Measurements from ENCODE around the gene SCNN1G. TPM values are rescaled to one million over a fixed set of nuclear protein-coding genes. Genes with fewer than 3 reads are reported as not detected.

The SCNN1G gene
- total and polyA plus RNA-seq, 4 donors = not detected

GRCh38 chr16:23196539-23196938 lies 14.0 kb downstream of the SCNN1G start:
- Histone ChIP-seq H3K36me3 (ENCODE audit: control insufficient read depth in 4 of 4, insufficient read depth in 3 of 4, low read depth in 1 of 4, low read length in 3 of 4) (no peaks in the 10 kb centered on the region), H3K9ac (ENCODE audit: low read depth in 1 of 2, low read length in 2 of 2) (no peak overlapping the region), H3K4me3 (ENCODE audit: low read depth in 1 of 3, low read length in 3 of 3) (no peak overlapping the region), H3K27me3 (ENCODE audit: control insufficient read depth in 4 of 4, insufficient read depth in 4 of 4, low read length in 3 of 4) (peaks cover 0 to 4% (median 0%) of the 10 kb centered on the region in 4 donors), H3K4me1 (ENCODE audit: control insufficient read depth in 4 of 4, insufficient read depth in 4 of 4, low read length in 3 of 4) (no peaks in the 10 kb centered on the region), H3K9me3 (ENCODE audit: control insufficient read depth in 4 of 4, low read length in 3 of 4) (no peaks in the 10 kb centered on the region), H3K27ac (ENCODE audit: low read depth in 1 of 2, low read length in 2 of 2) (no peak overlapping the region)
- WGBS = 37% methylated on average over 5 of the region's 5 CpGs
- TF ChIP-seq FOXA2 (IDR thresholded peaks at IDR 0.05) = no peak
- TF ChIP-seq, protein P1, sequence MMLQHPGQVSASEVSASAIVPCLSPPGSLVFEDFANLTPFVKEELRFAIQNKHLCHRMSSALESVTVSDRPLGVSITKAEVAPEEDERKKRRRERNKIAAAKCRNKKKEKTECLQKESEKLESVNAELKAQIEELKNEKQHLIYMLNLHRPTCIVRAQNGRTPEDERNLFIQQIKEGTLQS (IDR thresholded peaks at IDR 0.05) = no peak
- no peak for TF ChIP-seq YY1 (IDR thresholded peaks at IDR 0.05)
- no peak for TF ChIP-seq RAD21 (IDR thresholded peaks at IDR 0.05)
- TF ChIP-seq ZBTB33 (IDR thresholded peaks at IDR 0.05) = no peak
- DNase-seq (ENCODE audit: low spot score) = no peak

- Histone ChIP-seq H3K4me1 (ENCODE audit: control insufficient read depth in 4 of 4, insufficient read depth in 4 of 4, low read length in 3 of 4) (no peaks in the 10 kb centered on the region), H3K27ac (ENCODE audit: low read depth in 1 of 2, low read length in 2 of 2) (no peak overlapping the region), H3K4me3 (ENCODE audit: low read depth in 1 of 3, low read length in 3 of 3) (no peak overlapping the region), H3K27me3 (ENCODE audit: control insufficient read depth in 4 of 4, insufficient read depth in 4 of 4, low read length in 3 of 4) (peaks cover 0 to 10% (median 0%) of the 10 kb centered on the region in 4 donors), H3K9me3 (ENCODE audit: control insufficient read depth in 4 of 4, low read length in 3 of 4) (no peaks in the 10 kb centered on the region), H3K36me3 (ENCODE audit: control insufficient read depth in 4 of 4, insufficient read depth in 3 of 4, low read depth in 1 of 4, low read length in 3 of 4) (no peaks in the 10 kb centered on the region), H3K9ac (ENCODE audit: low read depth in 1 of 2, low read length in 2 of 2) (no peak overlapping the region)
- 85% methylated on average over 1 of the region's 1 CpG for WGBS
- no peak for DNase-seq (ENCODE audit: low spot score)
- TF ChIP-seq, protein P1 (IDR thresholded peaks at IDR 0.05) = no peak
- TF ChIP-seq FOXA1 (IDR thresholded peaks at IDR 0.05) (no peak), RXRA (IDR thresholded peaks at IDR 0.05) (no peak), EGR1 (IDR thresholded peaks at IDR 0.05; ENCODE audit: low read depth in 2 of 2) (no peak), RAD21 (IDR thresholded peaks at IDR 0.05) (no peak), HNF4G (IDR thresholded peaks at IDR 0.05) (no peak), NR2F2 (IDR thresholded peaks at IDR 0.05) (no peak), ZBTB33 (IDR thresholded peaks at IDR 0.05) (no peak)
- TF ChIP-seq, protein P2, sequence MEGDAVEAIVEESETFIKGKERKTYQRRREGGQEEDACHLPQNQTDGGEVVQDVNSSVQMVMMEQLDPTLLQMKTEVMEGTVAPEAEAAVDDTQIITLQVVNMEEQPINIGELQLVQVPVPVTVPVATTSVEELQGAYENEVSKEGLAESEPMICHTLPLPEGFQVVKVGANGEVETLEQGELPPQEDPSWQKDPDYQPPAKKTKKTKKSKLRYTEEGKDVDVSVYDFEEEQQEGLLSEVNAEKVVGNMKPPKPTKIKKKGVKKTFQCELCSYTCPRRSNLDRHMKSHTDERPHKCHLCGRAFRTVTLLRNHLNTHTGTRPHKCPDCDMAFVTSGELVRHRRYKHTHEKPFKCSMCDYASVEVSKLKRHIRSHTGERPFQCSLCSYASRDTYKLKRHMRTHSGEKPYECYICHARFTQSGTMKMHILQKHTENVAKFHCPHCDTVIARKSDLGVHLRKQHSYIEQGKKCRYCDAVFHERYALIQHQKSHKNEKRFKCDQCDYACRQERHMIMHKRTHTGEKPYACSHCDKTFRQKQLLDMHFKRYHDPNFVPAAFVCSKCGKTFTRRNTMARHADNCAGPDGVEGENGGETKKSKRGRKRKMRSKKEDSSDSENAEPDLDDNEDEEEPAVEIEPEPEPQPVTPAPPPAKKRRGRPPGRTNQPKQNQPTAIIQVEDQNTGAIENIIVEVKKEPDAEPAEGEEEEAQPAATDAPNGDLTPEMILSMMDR (IDR thresholded peaks at IDR 0.05; ENCODE audit: low read depth, low read length, missing input control) = no peak
- TF ChIP-seq, protein P3, sequence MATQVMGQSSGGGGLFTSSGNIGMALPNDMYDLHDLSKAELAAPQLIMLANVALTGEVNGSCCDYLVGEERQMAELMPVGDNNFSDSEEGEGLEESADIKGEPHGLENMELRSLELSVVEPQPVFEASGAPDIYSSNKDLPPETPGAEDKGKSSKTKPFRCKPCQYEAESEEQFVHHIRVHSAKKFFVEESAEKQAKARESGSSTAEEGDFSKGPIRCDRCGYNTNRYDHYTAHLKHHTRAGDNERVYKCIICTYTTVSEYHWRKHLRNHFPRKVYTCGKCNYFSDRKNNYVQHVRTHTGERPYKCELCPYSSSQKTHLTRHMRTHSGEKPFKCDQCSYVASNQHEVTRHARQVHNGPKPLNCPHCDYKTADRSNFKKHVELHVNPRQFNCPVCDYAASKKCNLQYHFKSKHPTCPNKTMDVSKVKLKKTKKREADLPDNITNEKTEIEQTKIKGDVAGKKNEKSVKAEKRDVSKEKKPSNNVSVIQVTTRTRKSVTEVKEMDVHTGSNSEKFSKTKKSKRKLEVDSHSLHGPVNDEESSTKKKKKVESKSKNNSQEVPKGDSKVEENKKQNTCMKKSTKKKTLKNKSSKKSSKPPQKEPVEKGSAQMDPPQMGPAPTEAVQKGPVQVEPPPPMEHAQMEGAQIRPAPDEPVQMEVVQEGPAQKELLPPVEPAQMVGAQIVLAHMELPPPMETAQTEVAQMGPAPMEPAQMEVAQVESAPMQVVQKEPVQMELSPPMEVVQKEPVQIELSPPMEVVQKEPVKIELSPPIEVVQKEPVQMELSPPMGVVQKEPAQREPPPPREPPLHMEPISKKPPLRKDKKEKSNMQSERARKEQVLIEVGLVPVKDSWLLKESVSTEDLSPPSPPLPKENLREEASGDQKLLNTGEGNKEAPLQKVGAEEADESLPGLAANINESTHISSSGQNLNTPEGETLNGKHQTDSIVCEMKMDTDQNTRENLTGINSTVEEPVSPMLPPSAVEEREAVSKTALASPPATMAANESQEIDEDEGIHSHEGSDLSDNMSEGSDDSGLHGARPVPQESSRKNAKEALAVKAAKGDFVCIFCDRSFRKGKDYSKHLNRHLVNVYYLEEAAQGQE (IDR thresholded peaks at IDR 0.05) = no peak
- TF ChIP-seq, protein P4, sequence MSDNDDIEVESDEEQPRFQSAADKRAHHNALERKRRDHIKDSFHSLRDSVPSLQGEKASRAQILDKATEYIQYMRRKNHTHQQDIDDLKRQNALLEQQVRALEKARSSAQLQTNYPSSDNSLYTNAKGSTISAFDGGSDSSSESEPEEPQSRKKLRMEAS (IDR thresholded peaks at IDR 0.05) = no peak
Measured at GRCh38 chr16:23202166-23202565, 19.6 kb downstream of the SCNN1G start.
